Fibroblast of mammary gland (primary cell): ENCODE measurements around the gene MUTYH.

Experiments
- DNase-seq: peaks from one replicate; pipeline ENCODE4 v3.0.0-alpha.2; 2010; ENCODE audit warnings: low read depth
- H3K4me3 ChIP-seq: 2 replicates; pipeline ENCODE4 v1.5.1; 2011; ENCODE audit warnings: low read depth, mild to moderate bottlenecking, low read length, moderate library complexity; ENCODE audit not compliant: control insufficient read depth
- CTCF ChIP-seq: conservative IDR thresholded peaks from 2 replicates; pipeline ENCODE4 v1.5.1; 2011; ENCODE audit warnings: low read depth, low read length, inconsistent platforms; ENCODE audit not compliant: control insufficient read depth, insufficient read depth

The MUTYH gene

GRCh38 chr1:45331436-45332345 lies 8.5 kb downstream of the MUTYH start:
- TF ChIP-seq CTCF = no peak
- no peak overlapping the region for H3K4me3 ChIP-seq
- DNase-seq = no peak

GRCh38 chr1:45329445-45329844 lies 10.8 kb downstream of the MUTYH start:
- no peak for DNase-seq
- H3K4me3 ChIP-seq = no peak overlapping the region
- no peak for TF ChIP-seq CTCF

- TF ChIP-seq CTCF = no peak
- H3K4me3 ChIP-seq = no peak overlapping the region
- DNase-seq = no peak
Measured at GRCh38 chr1:45328680-45329079, 11.6 kb downstream of the MUTYH start.

GRCh38 chr1:45327644-45328515 lies 12.4 kb downstream of the MUTYH start:
- no peak for DNase-seq
- no peak for TF ChIP-seq CTCF
- H3K4me3 ChIP-seq = no peak overlapping the region

GRCh38 chr1:45326627-45327623 lies 13.3 kb downstream of the MUTYH start, which contains the start of gene HPDL:
HPDL (plus strand) TSS chr1:45326895; CDS start chr1:45327149, 254 bp downstream.
- no peak for TF ChIP-seq CTCF
- H3K4me3 ChIP-seq = peak within 1 kb of the TSS; percentile 53
- DNase-seq = peak; percentile 48
